Measurements from ENCODE around the gene WDFY4. TPM values are rescaled to one million over a fixed set of nuclear protein-coding genes. Genes with fewer than 3 reads are reported as not detected.

The WDFY4 gene
- total and polyA plus RNA-seq, 2 of the 13 experiments (the other 11 are each of a cell fraction or from before 2014, with no cell fraction given), result not detected

GRCh38 chr10:48981310-48981907, 296.7 kb downstream of the WDFY4 start:
- no peak overlapping the region for H3K4me2 ChIP-seq (ENCODE audit: low read depth, low read length)
- 39% methylated on average over 6 of the region's 12 CpGs for WGBS (ENCODE audit: low lambda C conversion rate)
- H4K20me1 ChIP-seq (ENCODE audit: insufficient read depth, low read length), result no peaks in the 10 kb centered on the region
- H3K36me3 ChIP-seq (replicated peaks in 1 of 2; ENCODE audit: control insufficient read depth in 1 of 2, insufficient read depth in 2 of 2, low read length in 2 of 2), result no peaks in the 10 kb centered on the region
- DNase-seq (ENCODE audit: low spot score) (peak; percentile 24), FAIRE-seq (no peak), ATAC-seq (peak; percentile 97)
- intact Hi-C loops (cut with micrococcal nuclease; ENCODE audit: unreplicated experiment) (loop anchor here (5.0 kb wide), 1 partner anchor 324 kb away; no protein-coding TSS in a partner anchor), in situ Hi-C loops (cut with HindIII; ENCODE audit: extremely low pct_ligation_motif_present, low pct_unique_long_range_greater_than_20kb) (no loop called here)
- no peaks in the 10 kb centered on the region for H3K79me2 ChIP-seq (ENCODE audit: insufficient read depth, low read length)
- CTCF ChIA-PET (ENCODE audit: low intra/inter-chr PET ratio, low total read pairs), result no interaction called here
- POLR2A ChIA-PET, result no interaction called here
- H3K27me3 ChIP-seq (ENCODE audit: control insufficient read depth in 1 of 2, insufficient read depth in 2 of 2, low read length in 2 of 2), result peaks cover 0 to 3% of the 10 kb centered on the region in 2 experiments; a peak in 2 of 5 replicates
- H3K27ac ChIP-seq (ENCODE audit: extremely low read length, insufficient read depth, low read length), result no peak overlapping the region
- H3K4me1 ChIP-seq (ENCODE audit: insufficient read depth, low read length), result no peaks in the 10 kb centered on the region
- no TSS peak for BruUV-seq (replicated peaks)
- no peaks in the 10 kb centered on the region for H3K9me3 ChIP-seq (ENCODE audit: low read length)
- no peak overlapping the region for H3K9ac ChIP-seq (ENCODE audit: insufficient read depth, low read depth, low read length)
- H2AFZ ChIP-seq (ENCODE audit: low read length), result no peak overlapping the region
- no peak overlapping the region for H3K4me3 ChIP-seq (replicated peaks in 1 of 3; ENCODE audit: insufficient read depth in 1 of 3, low read depth in 2 of 3, low read length in 3 of 3)
- TF ChIP-seq XRCC5 (optimal IDR thresholded peaks at IDR 0.05; ENCODE audit: low read length) (peak; percentile 44), KDM2A (CRISPR knock-in tag; IDR thresholded peaks at IDR 0.05; ENCODE audit: borderline replicate concordance, low read depth) (no peak), SMC3 (IDR thresholded peaks at IDR 0.05; ENCODE audit: low read length) (peak; percentile 39; the same call in 1 of the 2 replicates), ZSCAN22 (CRISPR knock-in tag; IDR thresholded peaks at IDR 0.05) (no peak), GLMP (CRISPR knock-in tag; IDR thresholded peaks at IDR 0.05; ENCODE audit: borderline replicate concordance) (no peak), RBM22 (optimal IDR thresholded peaks at IDR 0.05; ENCODE audit: low read length) (no peak), ZNF205 (CRISPR knock-in tag; IDR thresholded peaks at IDR 0.05) (no peak), ATF2 (CRISPR knock-in tag; IDR thresholded peaks at IDR 0.05) (no peak), RAD21 (CRISPR knock-in tag; IDR thresholded peaks at IDR 0.05) (peak; percentile 72), SNAPC2 (CRISPR knock-in tag; IDR thresholded peaks at IDR 0.05) (no peak), SALL1 (CRISPR knock-in tag; IDR thresholded peaks at IDR 0.05) (0 out of 2 replicates have a peak, but pooled peaks have one; percentile 24), GFI1 (CRISPR knock-in tag; IDR thresholded peaks at IDR 0.05; ENCODE audit: borderline replicate concordance) (no peak), MAX (IDR thresholded peaks at IDR 0.05) (no peak), GABPA (IDR thresholded peaks at IDR 0.05; ENCODE audit: low read depth, low read length) (no peak), GABPA (CRISPR knock-in tag; IDR thresholded peaks at IDR 0.05; ENCODE audit: low read depth) (no peak), ZNF281 (CRISPR knock-in tag; IDR thresholded peaks at IDR 0.05; ENCODE audit: borderline replicate concordance) (no peak), SETDB1 (CRISPR knock-in tag; IDR thresholded peaks at IDR 0.05; ENCODE audit: borderline replicate concordance) (no peak), ZNF468 (CRISPR knock-in tag; IDR thresholded peaks at IDR 0.05) (no peak), ZNF615 (CRISPR knock-in tag; IDR thresholded peaks at IDR 0.05; ENCODE audit: borderline replicate concordance) (no peak), STAG1 (CRISPR knock-in tag; IDR thresholded peaks at IDR 0.05) (peak; percentile 75)

Measured in HepG2 (cell line).